WTC11 (cell line): ENCODE data around the gene LRMDA.

Experiments used
- ATF1 ChIP-seq: sonication (generic); formaldehyde crosslinking; IDR thresholded peaks from 2 replicates; pipeline ENCODE4 v1.8.1; 2023; ENCODE audit warnings: mild to moderate bottlenecking, moderate library complexity, missing genetic modification reagents
- FOXJ3 ChIP-seq: sonication (generic); formaldehyde crosslinking; IDR thresholded peaks from 2 replicates; pipeline ENCODE4 v1.9.0; 2021; ENCODE audit warnings: missing genetic modification reagents, mild to moderate bottlenecking, borderline replicate concordance
- FOXK1 ChIP-seq: sonication (generic); formaldehyde crosslinking; IDR thresholded peaks from 2 replicates; pipeline ENCODE4 v1.8.0; 2022; ENCODE audit warnings: mild to moderate bottlenecking, moderate library complexity, missing genetic modification reagents
- FOXP1 ChIP-seq: sonication (generic); formaldehyde crosslinking; IDR thresholded peaks from 2 replicates; pipeline ENCODE4 v1.8.0; 2022; ENCODE audit warnings: missing genetic modification reagents, mild to moderate bottlenecking, moderate library complexity, borderline replicate concordance
- GABPB1 ChIP-seq: sonication (generic); formaldehyde crosslinking; IDR thresholded peaks from 2 replicates; pipeline ENCODE4 v1.8.1; 2023; ENCODE audit warnings: mild to moderate bottlenecking, missing genetic modification reagents
- NR1H2 ChIP-seq: sonication (generic); formaldehyde crosslinking; IDR thresholded peaks from 2 replicates; pipeline ENCODE4 v1.9.0; 2021; ENCODE audit warnings: mild to moderate bottlenecking, moderate library complexity, missing genetic modification reagents
- TEAD1 ChIP-seq: sonication (generic); formaldehyde crosslinking; IDR thresholded peaks from 2 replicates; pipeline ENCODE4 v1.8.0; 2022; ENCODE audit warnings: mild to moderate bottlenecking, missing genetic modification reagents
- ZNF317 ChIP-seq: sonication (generic); formaldehyde crosslinking; IDR thresholded peaks from 2 replicates; pipeline ENCODE4 v1.8.1; 2023; ENCODE audit warnings: low read depth, mild to moderate bottlenecking, moderate library complexity, missing genetic modification reagents, borderline replicate concordance
- TF ChIP-seq, protein P1 (sequence below): fragments of 200-600 bp; IDR thresholded peaks from 2 replicates; pipeline ENCODE4 v1.8.0; 2022; ENCODE audit warnings: antibody characterized with exemption
- TF ChIP-seq, protein P2 (sequence below): sonication (generic); formaldehyde crosslinking; IDR thresholded peaks from 2 replicates; pipeline ENCODE4 v1.8.1; 2023; ENCODE audit warnings: mild to moderate bottlenecking, missing genetic modification reagents, moderate library complexity
- TF ChIP-seq, protein P3 (sequence below): sonication (generic); formaldehyde crosslinking; IDR thresholded peaks from 2 replicates; pipeline ENCODE4 v1.8.1; 2022; ENCODE audit warnings: low read depth, mild to moderate bottlenecking, moderate library complexity, missing genetic modification reagents, borderline replicate concordance
- TF ChIP-seq, protein P4 (sequence below): sonication (generic); formaldehyde crosslinking; conservative IDR thresholded peaks from 2 replicates; pipeline ENCODE4 v1.8.1; 2023; ENCODE audit warnings: mild to moderate bottlenecking, low read depth, missing genetic modification reagents, moderate library complexity

DNA sequence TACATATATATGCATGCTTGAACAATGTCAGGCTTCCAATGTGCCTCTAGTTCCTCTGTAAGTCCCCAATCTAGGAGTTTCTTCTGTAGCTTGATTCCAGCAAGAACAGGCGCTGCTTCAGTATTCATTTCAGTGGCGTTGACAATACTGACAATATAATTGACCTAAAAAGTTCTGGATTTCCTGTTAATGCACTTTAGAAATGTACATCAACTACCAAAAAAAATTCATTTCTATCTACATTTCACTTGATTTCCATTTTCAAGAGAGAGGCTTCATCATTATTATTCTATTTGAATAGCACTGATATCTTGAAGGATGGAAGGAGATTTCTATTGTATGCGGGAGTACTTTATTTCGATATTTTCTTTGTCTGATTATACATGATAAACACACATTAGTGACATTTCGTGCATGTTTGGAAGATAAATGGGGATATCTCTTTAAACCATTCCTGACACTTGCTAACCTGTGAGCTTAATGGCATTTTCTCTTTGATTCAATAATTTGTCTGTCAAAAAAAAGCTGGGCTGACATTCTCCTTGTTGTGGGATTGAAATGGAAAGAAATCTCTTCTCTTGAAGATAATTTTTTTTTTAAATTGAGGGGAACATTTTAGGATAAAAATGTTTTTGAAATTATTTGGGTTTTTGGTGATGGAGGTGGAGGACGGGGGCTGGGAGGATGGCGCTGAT, 568.2 kb downstream of the LRMDA start:
- TF ChIP-seq, protein P1, sequence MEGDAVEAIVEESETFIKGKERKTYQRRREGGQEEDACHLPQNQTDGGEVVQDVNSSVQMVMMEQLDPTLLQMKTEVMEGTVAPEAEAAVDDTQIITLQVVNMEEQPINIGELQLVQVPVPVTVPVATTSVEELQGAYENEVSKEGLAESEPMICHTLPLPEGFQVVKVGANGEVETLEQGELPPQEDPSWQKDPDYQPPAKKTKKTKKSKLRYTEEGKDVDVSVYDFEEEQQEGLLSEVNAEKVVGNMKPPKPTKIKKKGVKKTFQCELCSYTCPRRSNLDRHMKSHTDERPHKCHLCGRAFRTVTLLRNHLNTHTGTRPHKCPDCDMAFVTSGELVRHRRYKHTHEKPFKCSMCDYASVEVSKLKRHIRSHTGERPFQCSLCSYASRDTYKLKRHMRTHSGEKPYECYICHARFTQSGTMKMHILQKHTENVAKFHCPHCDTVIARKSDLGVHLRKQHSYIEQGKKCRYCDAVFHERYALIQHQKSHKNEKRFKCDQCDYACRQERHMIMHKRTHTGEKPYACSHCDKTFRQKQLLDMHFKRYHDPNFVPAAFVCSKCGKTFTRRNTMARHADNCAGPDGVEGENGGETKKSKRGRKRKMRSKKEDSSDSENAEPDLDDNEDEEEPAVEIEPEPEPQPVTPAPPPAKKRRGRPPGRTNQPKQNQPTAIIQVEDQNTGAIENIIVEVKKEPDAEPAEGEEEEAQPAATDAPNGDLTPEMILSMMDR: no peak
- no peak for TF ChIP-seq ZNF317 (CRISPR knock-in tag)
- TF ChIP-seq FOXJ3 (CRISPR knock-in tag): no peak
- TF ChIP-seq, protein P2, sequence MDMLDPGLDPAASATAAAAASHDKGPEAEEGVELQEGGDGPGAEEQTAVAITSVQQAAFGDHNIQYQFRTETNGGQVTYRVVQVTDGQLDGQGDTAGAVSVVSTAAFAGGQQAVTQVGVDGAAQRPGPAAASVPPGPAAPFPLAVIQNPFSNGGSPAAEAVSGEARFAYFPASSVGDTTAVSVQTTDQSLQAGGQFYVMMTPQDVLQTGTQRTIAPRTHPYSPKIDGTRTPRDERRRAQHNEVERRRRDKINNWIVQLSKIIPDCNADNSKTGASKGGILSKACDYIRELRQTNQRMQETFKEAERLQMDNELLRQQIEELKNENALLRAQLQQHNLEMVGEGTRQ (CRISPR knock-in tag): no peak
- TF ChIP-seq FOXP1 (CRISPR knock-in tag): no peak
- TF ChIP-seq, protein P3, sequence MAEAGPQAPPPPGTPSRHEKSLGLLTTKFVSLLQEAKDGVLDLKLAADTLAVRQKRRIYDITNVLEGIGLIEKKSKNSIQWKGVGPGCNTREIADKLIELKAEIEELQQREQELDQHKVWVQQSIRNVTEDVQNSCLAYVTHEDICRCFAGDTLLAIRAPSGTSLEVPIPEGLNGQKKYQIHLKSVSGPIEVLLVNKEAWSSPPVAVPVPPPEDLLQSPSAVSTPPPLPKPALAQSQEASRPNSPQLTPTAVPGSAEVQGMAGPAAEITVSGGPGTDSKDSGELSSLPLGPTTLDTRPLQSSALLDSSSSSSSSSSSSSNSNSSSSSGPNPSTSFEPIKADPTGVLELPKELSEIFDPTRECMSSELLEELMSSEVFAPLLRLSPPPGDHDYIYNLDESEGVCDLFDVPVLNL (CRISPR knock-in tag): no peak
- no peak for TF ChIP-seq GABPB1 (CRISPR knock-in tag)
- TF ChIP-seq NR1H2 (CRISPR knock-in tag): no peak
- no peak for TF ChIP-seq ATF1
- TF ChIP-seq TEAD1 (CRISPR knock-in tag): no peak
- no peak for TF ChIP-seq FOXK1 (CRISPR knock-in tag)
- TF ChIP-seq, protein P4, sequence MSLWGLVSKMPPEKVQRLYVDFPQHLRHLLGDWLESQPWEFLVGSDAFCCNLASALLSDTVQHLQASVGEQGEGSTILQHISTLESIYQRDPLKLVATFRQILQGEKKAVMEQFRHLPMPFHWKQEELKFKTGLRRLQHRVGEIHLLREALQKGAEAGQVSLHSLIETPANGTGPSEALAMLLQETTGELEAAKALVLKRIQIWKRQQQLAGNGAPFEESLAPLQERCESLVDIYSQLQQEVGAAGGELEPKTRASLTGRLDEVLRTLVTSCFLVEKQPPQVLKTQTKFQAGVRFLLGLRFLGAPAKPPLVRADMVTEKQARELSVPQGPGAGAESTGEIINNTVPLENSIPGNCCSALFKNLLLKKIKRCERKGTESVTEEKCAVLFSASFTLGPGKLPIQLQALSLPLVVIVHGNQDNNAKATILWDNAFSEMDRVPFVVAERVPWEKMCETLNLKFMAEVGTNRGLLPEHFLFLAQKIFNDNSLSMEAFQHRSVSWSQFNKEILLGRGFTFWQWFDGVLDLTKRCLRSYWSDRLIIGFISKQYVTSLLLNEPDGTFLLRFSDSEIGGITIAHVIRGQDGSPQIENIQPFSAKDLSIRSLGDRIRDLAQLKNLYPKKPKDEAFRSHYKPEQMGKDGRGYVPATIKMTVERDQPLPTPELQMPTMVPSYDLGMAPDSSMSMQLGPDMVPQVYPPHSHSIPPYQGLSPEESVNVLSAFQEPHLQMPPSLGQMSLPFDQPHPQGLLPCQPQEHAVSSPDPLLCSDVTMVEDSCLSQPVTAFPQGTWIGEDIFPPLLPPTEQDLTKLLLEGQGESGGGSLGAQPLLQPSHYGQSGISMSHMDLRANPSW (CRISPR knock-in tag): no peak
